A549 (cell line): ENCODE data around the gene CNBP. TPM values are rescaled to one million over a fixed set of nuclear protein-coding genes. Genes with fewer than 3 reads are reported as not detected.
"Not testable (repeated sequence)": the region's sequence is repeated elsewhere in the genome, so short reads cannot be mapped to it uniquely, and the experiment has no call there.

Source experiments
- ATAC-seq, 2 experiments: fragments of 200-7000 bp in 1 of 2; fragments of >200 bp in 1 of 2; cut with Nextera tagmentation in 1 of 2; cut with Tn5 transposase in 1 of 2; 3 replicates each; pipeline versions ENCODE4 v1.8.0 to v1.9.1; 2018 to 2020; ENCODE audit warnings: mild to moderate bottlenecking in 1 of 2, moderate library complexity in 1 of 2
- CTCF ChIA-PET: fragments of 300-600 bp; sonication (Branson Sonifier 250); formaldehyde crosslinking; extraction: SDS; loops from one replicate; lab custom pipeline; 2021; ENCODE audit warnings: antibody characterized with exemption, inconsistent platforms; lab: Yijun Ruan, JAX
- POLR2A ChIA-PET: fragments of 350-600 bp; formaldehyde crosslinking; extraction: SDS; loops from one replicate; lab custom pipeline; 2021; ENCODE audit warnings: antibody characterized with exemption, inconsistent platforms; lab: Yijun Ruan, JAX
- DNase-seq, 2 experiments: peaks; one replicate each; pipeline versions ENCODE4 v3.0.0 to v3.0.0-alpha.2; 2011 to 2016; ENCODE audit warnings: low read depth in 1 of 2, low spot score in 1 of 2
- FAIRE-seq: peaks from 2 replicates; lab custom pipeline; 2011; peaks lifted over from hg19 to GRCh38; lab: Jason Lieb, UNC
- H3K27ac ChIP-seq, 2 experiments: fragments of >200 bp; sonication (Bioruptor Twin); formaldehyde crosslinking; 3 replicates each; pipeline ENCODE4 v1.5.1; 2016 to 2017
- H3K4me1 ChIP-seq: fragments of >200 bp; sonication (Bioruptor Twin); formaldehyde crosslinking; 3 replicates; pipeline ENCODE4 v1.6.1; 2016
- H3K4me2 ChIP-seq: fragments of >200 bp; sonication (Bioruptor Twin); formaldehyde crosslinking; 3 replicates; pipeline ENCODE4 v1.6.1; 2016
- H3K4me3 ChIP-seq: fragments of >200 bp; sonication (Bioruptor Twin); formaldehyde crosslinking; 3 replicates; pipeline ENCODE4 v1.5.1; 2016
- H3K9me3 ChIP-seq: fragments of >200 bp; sonication (Bioruptor Twin); formaldehyde crosslinking; 3 replicates; pipeline ENCODE4 v1.6.1; 2016
- ATOH8 ChIP-seq: fragments of 250-450 bp; sonication (Bioruptor Pico); IDR thresholded peaks from 2 replicates; pipeline ENCODE4 v1.5.0; 2020; ENCODE audit warnings: low read depth, mild to moderate bottlenecking, moderate library complexity
- BHLHE40 ChIP-seq: IDR thresholded peaks from 2 replicates; pipeline ENCODE4 v1.6.1; 2012; ENCODE audit warnings: low read depth, low read length, inconsistent platforms
- CBX2 ChIP-seq: fragments of 200-600 bp; sonication (generic); IDR thresholded peaks from 2 replicates; pipeline ENCODE4 v1.6.1; 2016; ENCODE audit warnings: low read depth, mild to moderate bottlenecking, borderline replicate concordance
- CTCF ChIP-seq: fragments of >200 bp; sonication (Bioruptor Twin); formaldehyde crosslinking; IDR thresholded peaks from 3 replicates; pipeline ENCODE4 v1.5.1; 2016
- E2F6 ChIP-seq: IDR thresholded peaks from 2 replicates; pipeline ENCODE4 v1.6.1; 2012; ENCODE audit warnings: low read depth, borderline replicate concordance
- EHF ChIP-seq: fragments of 250-450 bp; sonication (Bioruptor Pico); IDR thresholded peaks from 2 replicates; pipeline ENCODE4 v1.5.0; 2020; ENCODE audit warnings: mild to moderate bottlenecking
- EHMT2 ChIP-seq: fragments of 200-600 bp; sonication (generic); IDR thresholded peaks from 2 replicates; pipeline ENCODE4 v1.6.1; 2016; ENCODE audit warnings: antibody characterized with exemption, low read depth, mild to moderate bottlenecking, moderate library complexity
- ELK1 ChIP-seq: fragments of 150-350 bp; IDR thresholded peaks from 2 replicates; pipeline ENCODE4 v1.6.1; 2014; ENCODE audit warnings: low read depth, mild to moderate bottlenecking, low read length
- ESRRA ChIP-seq: fragments of 150-350 bp; IDR thresholded peaks from 2 replicates; pipeline ENCODE4 v1.6.1; 2014; ENCODE audit warnings: mild to moderate bottlenecking, low read length, borderline replicate concordance
- FOSB ChIP-seq: fragments of 250-450 bp; sonication (Bioruptor Pico); IDR thresholded peaks from 2 replicates; pipeline ENCODE4 v1.5.0; 2020; ENCODE audit warnings: mild to moderate bottlenecking, moderate library complexity
- FOSL2 ChIP-seq, 2 experiments: fragments of 450-650 bp in 1 of 2; fragments of >200 bp in 1 of 2; sonication (Bioruptor Twin) in 1 of 2; formaldehyde crosslinking; IDR thresholded peaks; 2 replicates each; pipeline versions ENCODE4 v1.5.0 to v1.6.1; 2016 to 2020; ENCODE audit warnings: mild to moderate bottlenecking in 1 of 2, moderate library complexity in 1 of 2
- HDAC2 ChIP-seq: fragments of 200-600 bp; sonication (generic); IDR thresholded peaks from 2 replicates; pipeline ENCODE4 v1.6.1; 2016
- JUN ChIP-seq, 2 experiments: fragments of >200 bp; sonication (Bioruptor Twin); formaldehyde crosslinking; IDR thresholded peaks; 2 replicates in 1 of 2; 3 replicates in 1 of 2; pipeline ENCODE4 v1.6.1; 2016 to 2017
- JUNB ChIP-seq: fragments of >200 bp; sonication (Bioruptor Twin); formaldehyde crosslinking; IDR thresholded peaks from 2 replicates; pipeline ENCODE4 v1.6.1; 2016
- KDM5A ChIP-seq: fragments of 200-600 bp; sonication (generic); IDR thresholded peaks from 2 replicates; pipeline ENCODE4 v1.6.1; 2016; ENCODE audit warnings: antibody characterized with exemption, mild to moderate bottlenecking
- MYC ChIP-seq: IDR thresholded peaks from 2 replicates; pipeline ENCODE4 v1.6.1; 2012; ENCODE audit warnings: mild to moderate bottlenecking, inconsistent platforms, low read length, improper control_type of control experiment, borderline replicate concordance
- NR3C1 ChIP-seq: fragments of >200 bp; sonication (Bioruptor Twin); formaldehyde crosslinking; IDR thresholded peaks from 3 replicates; pipeline ENCODE4 v1.6.1; 2017
- POLR2A ChIP-seq: IDR thresholded peaks from 2 replicates; pipeline ENCODE4 v1.6.1; 2012; ENCODE audit warnings: mild to moderate bottlenecking, low read length
- RAD21 ChIP-seq, 2 experiments: fragments of >200 bp in 1 of 2; sonication (Bioruptor Twin) in 1 of 2; formaldehyde crosslinking in 1 of 2; IDR thresholded peaks in 1 of 2; conservative IDR thresholded peaks in 1 of 2; 2 replicates in 1 of 2; 3 replicates in 1 of 2; pipeline ENCODE4 v1.6.1; 2012 to 2018; ENCODE audit warnings: inconsistent platforms in 1 of 2
- SMC3 ChIP-seq: fragments of >200 bp; sonication (Bioruptor Twin); formaldehyde crosslinking; IDR thresholded peaks from 3 replicates; pipeline ENCODE4 v1.6.1; 2018; ENCODE audit warnings: inconsistent platforms
- USF2 ChIP-seq: fragments of 450-650 bp; IDR thresholded peaks from 2 replicates; pipeline ENCODE4 v1.6.1; 2014; ENCODE audit warnings: antibody characterized with exemption
- WGBS: methylation state at CpG from one replicate; pipeline ENCODE4 v1.1.6; 2017; ENCODE audit errors: missing lambda C conversion rate; 5-methylcytosine and 5-hydroxymethylcytosine counted together
- polyA plus RNA-seq, 4 experiments: library from polyadenylated mRNA; depleted of rRNA in 3 of 4; stranded (reverse); fragments of >200 nt; fragmentation: RNase III in 1 of 4; extraction: RNeasy Plus Mini Kit Qiagen cat#74134 plus additional on column Dnase treatment in 1 of 4; gene quantifications; 2 replicates in 3 of 4; 3 replicates in 1 of 4; pipeline ENCODE4 v1.2.3, GENCODE V29; 2011 to 2017

The CNBP gene
- polyA plus RNA-seq, 2 of the 4 experiments (the other 2 are of a cell fraction), result 312 to 365 TPM

GRCh38 chr3:129187857-129188256 is 4.2 kb upstream of the CNBP start:
- no peak overlapping the region for H3K27ac ChIP-seq
- H3K9me3 ChIP-seq, result no peaks in the 10 kb centered on the region
- no peak overlapping the region for H3K4me3 ChIP-seq
- ChIA-PET POLR2A (no interaction called here), CTCF (interaction anchor here (4.7 kb wide), 1 partner anchor 58 kb away, joined by 33 read pairs; no protein-coding TSS in a partner anchor)
- H3K4me2 ChIP-seq, result no peak overlapping the region
- TF ChIP-seq USF2 (no peak), HDAC2 (no peak), JUN (IDR thresholded peaks at IDR 0.05) (no peak), NR3C1 (no peak), ESRRA (no peak), EHF (CRISPR knock-in tag) (no peak), ELK1 (no peak), FOSL2 (IDR thresholded peaks at IDR 0.05) (no peak), FOSL2 (CRISPR knock-in tag; IDR thresholded peaks at IDR 0.05) (no peak), FOSB (no peak), CTCF (no peak)
- FAIRE-seq (no peak), ATAC-seq (no peak), DNase-seq (no peak)
- H3K4me1 ChIP-seq, result peaks cover 19% of the 10 kb centered on the region
- 33% methylated on average over 1 of the region's 1 CpG for WGBS

GRCh38 chr3:129185783-129186182 is 2.1 kb upstream of the CNBP start:
- ChIA-PET CTCF (interaction anchor here (1.2 to 4.7 kb wide), 2 partner anchors 60 to 132 kb away, joined by 7 to 33 read pairs; no protein-coding TSS in a partner anchor), POLR2A (interaction anchor here (1.6 to 2.1 kb wide), 3 partner anchors 26 to 64 kb away, joined by 5 to 6 read pairs (median 6); partner anchors contain the start of gene COPG1)
- no peaks in the 10 kb centered on the region for H3K9me3 ChIP-seq
- DNase-seq (no peak), ATAC-seq (no peak), FAIRE-seq (no peak)
- H3K4me3 ChIP-seq, result no peak overlapping the region
- H3K27ac ChIP-seq, result peak overlapping the region in 1 of 2 experiments; percentile 99; a peak in 2 of 6 replicates
- TF ChIP-seq USF2 (no peak), BHLHE40 (no peak)
- peak overlapping the region; percentile 85 for H3K4me2 ChIP-seq
- H3K4me1 ChIP-seq, result peaks cover 27% of the 10 kb centered on the region
- WGBS, result 85% methylated on average over 3 of the region's 3 CpGs

GRCh38 chr3:129184784-129185542 is 1.3 kb upstream of the CNBP start:
- ChIA-PET POLR2A (interaction anchor here (1.6 to 2.1 kb wide), 3 partner anchors 27 to 64 kb away, joined by 5 to 6 read pairs (median 6); partner anchors contain the start of gene COPG1), CTCF (interaction anchor here (4.7 kb wide), 1 partner anchor 61 kb away, joined by 33 read pairs; no protein-coding TSS in a partner anchor)
- ATAC-seq, H3K9me3 ChIP-seq, DNase-seq, FAIRE-seq: not testable (repeated sequence)
- peak overlapping the region; percentile 85 for H3K4me2 ChIP-seq
- 69% methylated on average over 20 of the region's 20 CpGs for WGBS
- peak overlapping the region; percentile 99 to 100 for H3K27ac ChIP-seq
- H3K4me3 ChIP-seq, result peak overlapping the region; percentile 98
- peaks cover 35% of the 10 kb centered on the region for H3K4me1 ChIP-seq

- DNase-seq, result peak; percentile 35 to 46
- H3K9me3 ChIP-seq, result no peaks in the 10 kb centered on the region
- no peak for FAIRE-seq
- peak in 1 of 2 experiments; percentile 28; a peak in 3 of 6 replicates for ATAC-seq
- H3K27ac ChIP-seq, result peak overlapping the region; percentile 99 to 100
- H3K4me3 ChIP-seq, result peak overlapping the region; percentile 98
- CTCF ChIA-PET, result interaction anchor here (0.7 to 3.2 kb wide), 4 partner anchors 11 to 81 kb away, joined by 3 to 25 read pairs (median 5); no protein-coding TSS in a partner anchor
- POLR2A ChIA-PET, result interaction anchor here (0.9 to 2.6 kb wide), 11 partner anchors 12 to 132 kb away, joined by 3 to 16 read pairs (median 5); partner anchors contain the start of gene COPG1
- 3% methylated on average over 5 of the region's 5 CpGs for WGBS
- H3K4me2 ChIP-seq, result peak overlapping the region; percentile 85
- H3K4me1 ChIP-seq, result peaks cover 41% of the 10 kb centered on the region
- TF ChIP-seq ESRRA (no peak), SMC3 (no peak), JUN (IDR thresholded peaks at IDR 0.05) (no peak), RAD21 (conservative IDR thresholded peaks at IDR 0.05 in 1 of 2, IDR thresholded peaks at IDR 0.05 in 1 of 2) (no peak), FOSL2 (IDR thresholded peaks at IDR 0.05) (no peak), FOSL2 (CRISPR knock-in tag; IDR thresholded peaks at IDR 0.05) (no peak), ATOH8 (CRISPR knock-in tag) (no peak), EHMT2 (no peak), KDM5A (no peak), JUNB (no peak), CBX2 (no peak), MYC (no peak), BHLHE40 (no peak), E2F6 (no peak), POLR2A (no peak), HDAC2 (no peak)
Observed at GRCh38 chr3:129184396-129184657, 631 bp upstream of the CNBP start.
